ENCODE measurements around the gene DPY19L1. TPM values are rescaled to one million over a fixed set of nuclear protein-coding genes. Genes with fewer than 3 reads are reported as not detected.

Gene DPY19L1
- total RNA-seq, 1 experiment from 2014 or later: 10.7 TPM

DNA sequence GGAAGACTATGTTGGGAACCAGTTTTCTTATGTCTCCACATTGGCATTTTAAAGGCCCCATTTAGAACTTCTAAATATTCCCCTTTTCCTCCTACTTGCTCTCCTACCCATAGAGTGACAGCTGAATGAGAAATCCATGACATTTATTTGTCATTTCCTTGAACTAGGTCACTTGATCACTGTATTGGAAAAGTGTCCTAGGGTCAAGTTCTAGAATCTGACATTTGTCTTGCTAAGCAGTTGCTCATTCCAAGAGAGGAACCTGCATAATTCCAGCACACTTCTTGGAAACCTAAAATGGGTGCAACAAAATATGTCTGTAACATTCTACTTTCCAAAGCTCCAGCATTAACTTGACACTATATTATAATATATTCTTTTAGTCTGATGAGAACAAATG, 3.6 kb upstream of the DPY19L1 start:
- H3K9me2 ChIP-seq (replicated peaks; ENCODE audit: low read length): no peaks in the 10 kb centered on the region
- H3K4me3 ChIP-seq (ENCODE audit: low read length): no peak overlapping the region
- DNase-seq (no peak), ATAC-seq (no peak)
- H3F3A ChIP-seq (ENCODE audit: low read length, unreplicated experiment): no peaks in the 10 kb centered on the region
- no peak for TF ChIP-seq EZH2 (IDR thresholded peaks at IDR 0.05; ENCODE audit: low read length, unreplicated experiment)
- TF ChIP-seq EZH2phosphoT487 (IDR thresholded peaks at IDR 0.05; ENCODE audit: borderline replicate concordance, low read length): no peak
- TF ChIP-seq, protein P1, sequence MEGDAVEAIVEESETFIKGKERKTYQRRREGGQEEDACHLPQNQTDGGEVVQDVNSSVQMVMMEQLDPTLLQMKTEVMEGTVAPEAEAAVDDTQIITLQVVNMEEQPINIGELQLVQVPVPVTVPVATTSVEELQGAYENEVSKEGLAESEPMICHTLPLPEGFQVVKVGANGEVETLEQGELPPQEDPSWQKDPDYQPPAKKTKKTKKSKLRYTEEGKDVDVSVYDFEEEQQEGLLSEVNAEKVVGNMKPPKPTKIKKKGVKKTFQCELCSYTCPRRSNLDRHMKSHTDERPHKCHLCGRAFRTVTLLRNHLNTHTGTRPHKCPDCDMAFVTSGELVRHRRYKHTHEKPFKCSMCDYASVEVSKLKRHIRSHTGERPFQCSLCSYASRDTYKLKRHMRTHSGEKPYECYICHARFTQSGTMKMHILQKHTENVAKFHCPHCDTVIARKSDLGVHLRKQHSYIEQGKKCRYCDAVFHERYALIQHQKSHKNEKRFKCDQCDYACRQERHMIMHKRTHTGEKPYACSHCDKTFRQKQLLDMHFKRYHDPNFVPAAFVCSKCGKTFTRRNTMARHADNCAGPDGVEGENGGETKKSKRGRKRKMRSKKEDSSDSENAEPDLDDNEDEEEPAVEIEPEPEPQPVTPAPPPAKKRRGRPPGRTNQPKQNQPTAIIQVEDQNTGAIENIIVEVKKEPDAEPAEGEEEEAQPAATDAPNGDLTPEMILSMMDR (conservative IDR thresholded peaks at IDR 0.05; ENCODE audit: low read depth, low read length): no peak
- ChIA-PET POLR2A (ENCODE audit: unreplicated experiment) (no interaction called here), CTCF (no interaction called here)
- no peaks in the 10 kb centered on the region for H4K20me1 ChIP-seq (ENCODE audit: low read length)
- no peaks in the 10 kb centered on the region for H3K9me3 ChIP-seq (ENCODE audit: low read length)
- H3K9ac ChIP-seq (ENCODE audit: low read length): no peak overlapping the region
- no peaks in the 10 kb centered on the region for H3K27me3 ChIP-seq (ENCODE audit: low read length)
- no peak overlapping the region for H2AFZ ChIP-seq (ENCODE audit: low read length)
- no TSS peak for BruUV-seq (replicated peaks)
- peaks cover 6% of the 10 kb centered on the region; the same call in 1 of the 2 replicates for H3K79me2 ChIP-seq (ENCODE audit: low read length)
- no peaks in the 10 kb centered on the region for H3K36me3 ChIP-seq (ENCODE audit: low read depth, low read length)
- H3K4me2 ChIP-seq (ENCODE audit: low read length): no peak overlapping the region
- H3K27ac ChIP-seq (ENCODE audit: low read length): no peak overlapping the region
- intact Hi-C loops (cut with micrococcal nuclease): no loop called here
- peaks cover 11% of the 10 kb centered on the region; the same call in 1 of the 2 replicates for H3K4me1 ChIP-seq (ENCODE audit: insufficient read depth, low read length)

DNA sequence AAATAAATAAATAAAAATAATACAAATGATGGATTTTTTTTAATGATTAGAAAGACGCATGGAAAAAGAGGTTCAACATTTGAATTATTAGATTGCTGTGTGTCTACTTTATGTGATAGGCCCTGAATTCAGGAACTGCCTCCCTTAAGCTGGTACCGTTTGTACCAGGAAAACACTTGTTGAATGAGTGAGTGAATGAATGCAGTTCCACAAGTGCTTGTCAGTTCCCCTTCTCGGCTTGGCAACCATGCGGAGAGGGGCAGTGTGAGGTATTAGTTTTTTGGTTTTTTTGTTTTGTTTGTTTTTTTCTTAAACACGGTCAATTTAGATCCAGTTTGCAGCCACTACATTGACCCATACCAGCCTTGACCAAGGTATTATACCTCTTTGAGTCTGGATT, 2.1 kb upstream of the DPY19L1 start:
- no peaks in the 10 kb centered on the region for H3K36me3 ChIP-seq (ENCODE audit: low read depth, low read length)
- H3K27ac ChIP-seq (ENCODE audit: low read length): no peak overlapping the region
- H3K4me2 ChIP-seq (ENCODE audit: low read length): no peak overlapping the region
- no peak overlapping the region for H3K4me3 ChIP-seq (ENCODE audit: low read length)
- H3K27me3 ChIP-seq (ENCODE audit: low read length): no peaks in the 10 kb centered on the region
- peaks cover 27% of the 10 kb centered on the region for H3K4me1 ChIP-seq (ENCODE audit: insufficient read depth, low read length)
- no peak overlapping the region for H2AFZ ChIP-seq (ENCODE audit: low read length)
- intact Hi-C loops (cut with micrococcal nuclease): no loop called here
- H3K79me2 ChIP-seq (ENCODE audit: low read length): peaks cover 17% of the 10 kb centered on the region
- H3F3A ChIP-seq (ENCODE audit: low read length, unreplicated experiment): no peaks in the 10 kb centered on the region
- no peaks in the 10 kb centered on the region for H3K9me2 ChIP-seq (replicated peaks; ENCODE audit: low read length)
- DNase-seq (no peak), ATAC-seq (no peak)
- POLR2A ChIA-PET (ENCODE audit: unreplicated experiment): no interaction called here
- BruUV-seq (replicated peaks): no TSS peak
- peaks cover 6% of the 10 kb centered on the region; the same call in 1 of the 2 replicates for H4K20me1 ChIP-seq (ENCODE audit: low read length)
- no peak overlapping the region for H3K9ac ChIP-seq (ENCODE audit: low read length)
- H3K9me3 ChIP-seq (ENCODE audit: low read length): no peaks in the 10 kb centered on the region
- TF ChIP-seq EZH2 (IDR thresholded peaks at IDR 0.05; ENCODE audit: low read length, unreplicated experiment): no peak
- TF ChIP-seq, protein P1 (conservative IDR thresholded peaks at IDR 0.05; ENCODE audit: low read depth, low read length): no peak
- TF ChIP-seq EZH2phosphoT487 (IDR thresholded peaks at IDR 0.05; ENCODE audit: borderline replicate concordance, low read length): no peak
- CTCF ChIA-PET: no interaction called here

DNA sequence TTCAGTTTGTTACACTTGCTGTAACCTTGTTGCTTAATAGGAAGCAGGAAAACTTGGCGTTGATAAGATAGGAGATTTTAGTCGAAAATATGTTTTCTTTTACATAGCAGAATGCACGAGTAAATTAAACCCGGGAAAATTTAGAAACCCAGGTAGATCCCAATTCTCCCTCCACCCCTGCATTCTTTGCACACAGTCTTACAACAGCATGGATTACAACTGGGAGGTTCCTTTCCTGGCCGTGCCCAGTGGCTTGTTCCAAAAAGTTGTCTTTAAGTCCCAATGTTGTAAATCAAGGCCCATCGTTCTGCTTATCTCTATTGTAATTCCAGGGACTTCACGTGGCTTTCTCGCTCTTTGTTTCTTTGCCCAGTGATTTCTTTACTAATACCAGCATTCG, 1.1 kb upstream of the DPY19L1 start:
- Histone ChIP-seq H3K9ac (ENCODE audit: low read length) (peak overlapping the region; percentile 69; the same call in 1 of the 2 replicates), H4K20me1 (ENCODE audit: low read length) (peaks cover 6% of the 10 kb centered on the region; the same call in 1 of the 2 replicates), H3K36me3 (ENCODE audit: low read depth, low read length) (no peaks in the 10 kb centered on the region), H3K27me3 (ENCODE audit: low read length) (no peaks in the 10 kb centered on the region), H3K9me2 (replicated peaks; ENCODE audit: low read length) (no peaks in the 10 kb centered on the region), H3K79me2 (ENCODE audit: low read length) (peaks cover 27% of the 10 kb centered on the region), H2AFZ (ENCODE audit: low read length) (peak overlapping the region; percentile 77), H3K4me3 (ENCODE audit: low read length) (peak overlapping the region; percentile 68), H3K9me3 (ENCODE audit: low read length) (no peaks in the 10 kb centered on the region), H3K4me2 (ENCODE audit: low read length) (peak overlapping the region; percentile 93), H3K4me1 (ENCODE audit: insufficient read depth, low read length) (peaks cover 34% of the 10 kb centered on the region), H3F3A (ENCODE audit: low read length, unreplicated experiment) (no peaks in the 10 kb centered on the region), H3K27ac (ENCODE audit: low read length) (no peak overlapping the region)
- intact Hi-C loops (cut with micrococcal nuclease): no loop called here
- TF ChIP-seq EZH2phosphoT487 (IDR thresholded peaks at IDR 0.05; ENCODE audit: borderline replicate concordance, low read length): no peak
- TF ChIP-seq, protein P1 (conservative IDR thresholded peaks at IDR 0.05; ENCODE audit: low read depth, low read length): no peak
- no peak for TF ChIP-seq EZH2 (IDR thresholded peaks at IDR 0.05; ENCODE audit: low read length, unreplicated experiment)
- ATAC-seq: no peak
- DNase-seq: no peak
- TSS peak; percentile 69 for BruUV-seq (replicated peaks)
- ChIA-PET CTCF (no interaction called here), POLR2A (ENCODE audit: unreplicated experiment) (no interaction called here)
